ENCODE results near the gene NTF4.

Gene NTF4

GRCh38 chr19:49064768-49065611 is at the start of gene NTF4:
NTF4 (minus strand) TSS chr19:49064818; CDS start chr19:49061997, 2,821 bp downstream.
- DNase-seq, result no peak

- peak; percentile 75 to 81 for DNase-seq
Measured at GRCh38 chr19:49113762-49114629, 49.4 kb upstream of the NTF4 start, which contains the start of gene LIN7B. LIN7B (plus strand) TSS chr19:49114370; CDS start chr19:49114405, 35 bp downstream.

GRCh38 chr19:49111218-49111998 is 46.8 kb upstream of the NTF4 start:
- DNase-seq, result no peak

- DNase-seq, result no peak
Measured at GRCh38 chr19:49110567-49110966, 45.9 kb upstream of the NTF4 start.

- DNase-seq, result no peak
Measured at GRCh38 chr19:49109569-49110233, 45.1 kb upstream of the NTF4 start.

- DNase-seq, result no peak
Measured at GRCh38 chr19:49109051-49109450, 44.4 kb upstream of the NTF4 start.

GRCh38 chr19:49107625-49108459 is 43.2 kb upstream of the NTF4 start:
- no peak for DNase-seq

- peak; percentile 59 to 68 for DNase-seq
Measured at GRCh38 chr19:49106648-49107135, 42.1 kb upstream of the NTF4 start.

- DNase-seq, result no peak
Measured at GRCh38 chr19:49104229-49104864, 39.7 kb upstream of the NTF4 start.

GRCh38 chr19:49103331-49104085 is 38.9 kb upstream of the NTF4 start:
- DNase-seq, result no peak

GRCh38 chr19:49102303-49102702 is 37.7 kb upstream of the NTF4 start:
- DNase-seq, result no peak

GRCh38 chr19:49101160-49101559 is 36.5 kb upstream of the NTF4 start:
- no peak for DNase-seq

GRCh38 chr19:49098795-49099194 is 34.2 kb upstream of the NTF4 start:
- DNase-seq, result no peak

GRCh38 chr19:49097453-49098288 is 33.1 kb upstream of the NTF4 start:
- DNase-seq, result peak; percentile 80 to 85

- no peak for DNase-seq
Measured at GRCh38 chr19:49094505-49095482, 30.2 kb upstream of the NTF4 start.

GRCh38 chr19:49092686-49093085 is 28.1 kb upstream of the NTF4 start:
- no peak for DNase-seq

- DNase-seq, result no peak
Measured at GRCh38 chr19:49091391-49092038, 26.9 kb upstream of the NTF4 start.
